Inflammatory macrophage treated with lipopolysaccharide for 1 hour (primary cell): ENCODE data around the gene LIF.
"Not testable (repeated sequence)": the region's sequence is repeated elsewhere in the genome, so short reads cannot be mapped to it uniquely, and the experiment has no call there.

Experiments
- DNase-seq, 2 donors: peaks; one replicate each; pipeline ENCODE4 v3.0.0-alpha.2; 2020 to 2022

Gene LIF

DNA sequence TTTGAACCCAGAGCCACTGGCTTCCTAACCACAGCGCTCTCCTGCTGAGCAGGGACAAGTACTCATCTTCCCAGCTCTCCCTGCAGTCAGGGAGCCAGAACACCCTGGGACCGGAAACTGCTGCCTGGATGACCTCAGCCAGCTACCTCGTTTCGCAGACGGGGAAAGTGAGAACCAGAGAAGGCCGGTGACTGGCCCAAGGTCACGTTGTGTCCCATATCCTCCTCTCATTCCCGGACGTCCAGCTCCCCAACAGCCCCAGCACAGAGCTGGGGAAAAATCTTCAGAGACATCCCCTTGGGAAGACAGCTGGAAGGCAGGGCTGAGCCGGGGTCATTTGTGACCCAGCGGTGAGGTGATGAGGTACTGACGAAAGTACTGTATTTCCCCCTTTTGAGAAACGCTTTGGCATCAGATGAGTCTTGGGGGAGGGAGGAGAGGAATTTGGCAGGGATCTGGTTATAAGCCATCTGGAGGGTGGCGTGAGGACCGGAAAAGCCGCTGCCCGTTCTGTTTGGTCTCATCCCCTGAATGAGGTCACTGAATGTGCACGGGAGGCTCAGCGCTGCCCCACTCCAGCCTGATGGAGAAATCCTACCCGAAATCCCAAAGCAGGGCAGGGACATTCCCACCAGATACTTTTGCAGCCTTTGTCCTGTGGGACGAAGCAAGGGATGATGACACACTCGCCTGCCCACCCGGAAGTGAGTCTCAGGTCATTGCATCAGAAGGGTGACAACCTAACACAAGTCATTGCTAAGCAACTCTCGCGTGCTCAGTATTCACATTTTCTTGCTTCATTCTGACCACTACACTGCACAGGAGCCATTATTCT lies 41.1 kb downstream of the LIF start:
- DNase-seq, result peak; percentile 86 to 97

- no peak for DNase-seq
These were observed 41.8 kb downstream of the LIF start for GRCh38 chr22:30204742-30205111.

DNA sequence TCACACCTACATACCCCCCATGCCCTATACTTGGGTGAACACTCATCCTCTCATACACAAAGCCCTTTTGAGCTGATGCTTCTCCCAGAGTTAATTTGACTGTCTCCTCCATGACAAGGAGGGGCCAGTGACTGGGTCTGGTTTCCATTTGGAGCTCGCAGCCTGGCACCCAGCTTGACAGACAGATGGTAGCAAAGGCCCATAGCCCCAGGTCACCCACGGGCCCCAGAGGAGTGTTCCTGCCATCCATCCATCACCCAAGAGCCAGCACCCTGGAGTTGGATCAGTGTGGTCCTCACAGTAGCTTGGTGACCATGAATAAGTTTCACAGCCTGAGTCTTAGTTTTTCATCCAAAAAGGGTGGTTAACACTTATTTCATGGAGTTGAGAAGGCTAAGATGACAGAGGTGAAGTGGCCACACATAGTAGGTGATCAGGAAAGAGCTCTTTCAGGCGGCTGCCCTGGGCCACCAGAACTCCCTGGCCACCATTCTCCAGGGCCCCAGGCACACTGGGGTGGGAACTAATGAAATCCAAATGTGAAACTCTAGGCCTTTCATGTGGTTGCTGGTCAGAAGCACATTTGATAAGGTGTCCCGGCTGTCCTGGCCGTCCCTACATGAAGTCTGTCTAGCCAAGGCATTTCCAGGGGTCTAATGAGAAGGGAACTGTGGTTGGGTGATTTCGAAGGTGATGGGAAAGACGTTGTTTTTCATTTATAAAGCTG lies 42.4 kb downstream of the LIF start:
- DNase-seq, result no peak

GRCh38 chr22:30202531-30203006 lies 44.0 kb downstream of the LIF start:
- DNase-seq, result no peak

GRCh38 chr22:30201945-30202344 lies 44.6 kb downstream of the LIF start:
- no peak for DNase-seq

DNA sequence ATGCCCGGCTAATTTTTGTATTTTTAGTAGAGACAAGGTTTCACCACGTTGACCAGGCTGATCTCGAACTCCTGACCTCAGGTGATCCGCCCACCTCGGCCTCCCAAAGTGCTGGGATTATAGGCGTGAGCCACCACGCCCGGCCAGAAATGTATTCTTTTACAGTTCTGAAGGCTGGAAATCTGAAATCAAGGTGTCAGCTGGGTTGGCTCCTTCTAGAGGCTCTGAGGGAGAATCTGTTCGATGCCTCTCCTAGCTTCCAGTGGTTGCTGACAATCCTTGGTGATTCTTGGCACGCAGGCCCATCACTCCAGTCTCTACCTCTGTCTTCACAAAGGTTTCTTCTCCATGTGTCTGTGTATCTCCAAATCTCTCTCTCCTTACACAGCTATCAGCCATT lies 45.7 kb downstream of the LIF start:
- not testable (repeated sequence) for DNase-seq

DNA sequence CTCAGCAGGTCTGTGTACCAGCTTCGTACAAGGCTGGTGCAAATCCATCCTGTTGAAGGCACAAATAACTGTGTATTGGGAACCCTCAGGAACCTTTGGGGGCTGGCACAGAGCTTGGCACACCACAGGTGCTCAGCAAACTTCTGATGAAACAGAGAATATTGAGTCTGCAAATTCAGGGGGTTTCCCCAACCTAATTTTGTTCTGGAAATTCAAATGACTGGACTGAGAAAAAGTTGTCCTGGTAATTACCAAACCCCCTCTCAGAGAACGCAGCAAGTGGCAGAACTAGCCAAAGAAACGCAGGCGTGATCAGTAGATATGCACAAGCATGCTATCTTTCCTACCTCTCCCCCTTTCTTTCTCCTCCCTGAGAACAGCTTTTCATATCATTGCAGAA lies 47.6 kb downstream of the LIF start:
- DNase-seq, result no peak

DNA sequence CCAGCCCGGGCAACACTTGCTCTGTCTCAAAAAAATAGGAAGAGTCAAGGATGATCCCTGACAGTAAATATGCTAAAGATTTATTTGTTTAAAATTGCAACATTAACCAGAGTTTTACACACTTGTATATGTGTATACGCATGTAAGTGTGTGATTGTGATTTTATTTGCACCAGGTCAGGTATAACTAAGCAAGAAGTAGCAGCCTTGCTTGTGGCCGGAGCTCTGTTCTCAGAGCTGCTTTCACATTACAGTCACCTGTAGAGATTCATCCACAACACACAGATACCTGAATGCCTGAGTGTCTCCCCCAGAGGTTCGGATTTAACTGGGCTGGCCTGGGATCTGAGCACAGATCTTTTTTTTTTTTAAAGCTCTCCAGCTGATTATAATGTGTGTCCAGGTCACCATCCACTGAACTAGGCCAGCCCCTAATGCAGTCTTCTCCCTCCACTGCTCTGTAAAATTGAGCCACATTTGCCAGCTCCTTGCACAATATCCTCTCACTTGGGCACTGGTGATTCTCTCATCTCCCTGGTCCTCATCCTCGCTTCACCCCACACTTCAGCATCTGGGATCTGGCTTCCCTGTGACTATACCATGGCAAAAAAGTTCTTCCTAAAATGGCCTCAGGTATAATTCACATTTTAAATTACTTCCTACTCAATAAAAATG lies 48.3 kb downstream of the LIF start:
- no peak for DNase-seq

DNA sequence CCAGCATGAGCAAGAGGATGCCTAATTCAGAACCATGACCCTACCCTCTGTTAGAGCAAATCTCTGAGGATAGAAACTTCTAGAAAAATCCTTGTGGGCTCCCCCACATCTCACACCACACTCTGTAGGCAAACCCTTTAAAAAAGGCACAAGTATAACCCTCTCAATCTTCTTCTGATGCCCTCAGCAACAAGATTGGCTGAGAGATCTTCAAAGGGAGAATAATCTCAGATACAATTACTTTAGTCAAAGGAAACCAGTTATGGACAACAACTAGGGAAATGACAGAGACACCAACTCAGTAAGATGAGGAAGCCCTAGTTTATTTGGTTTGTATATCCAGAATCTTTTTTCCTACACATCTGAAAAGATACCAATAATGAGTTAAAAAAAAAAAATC lies 49.2 kb downstream of the LIF start:
- no peak for DNase-seq

- peak in 1 of 2 donors; percentile 66 for DNase-seq
These were observed 49.7 kb downstream of the LIF start for GRCh38 chr22:30196880-30197336.

- peak; percentile 96 to 99 for DNase-seq
These were observed 50.2 kb downstream of the LIF start for GRCh38 chr22:30196141-30196879.

GRCh38 chr22:30195245-30196140 lies 51.1 kb downstream of the LIF start:
- peak in 1 of 2 donors; percentile 44 for DNase-seq

DNA sequence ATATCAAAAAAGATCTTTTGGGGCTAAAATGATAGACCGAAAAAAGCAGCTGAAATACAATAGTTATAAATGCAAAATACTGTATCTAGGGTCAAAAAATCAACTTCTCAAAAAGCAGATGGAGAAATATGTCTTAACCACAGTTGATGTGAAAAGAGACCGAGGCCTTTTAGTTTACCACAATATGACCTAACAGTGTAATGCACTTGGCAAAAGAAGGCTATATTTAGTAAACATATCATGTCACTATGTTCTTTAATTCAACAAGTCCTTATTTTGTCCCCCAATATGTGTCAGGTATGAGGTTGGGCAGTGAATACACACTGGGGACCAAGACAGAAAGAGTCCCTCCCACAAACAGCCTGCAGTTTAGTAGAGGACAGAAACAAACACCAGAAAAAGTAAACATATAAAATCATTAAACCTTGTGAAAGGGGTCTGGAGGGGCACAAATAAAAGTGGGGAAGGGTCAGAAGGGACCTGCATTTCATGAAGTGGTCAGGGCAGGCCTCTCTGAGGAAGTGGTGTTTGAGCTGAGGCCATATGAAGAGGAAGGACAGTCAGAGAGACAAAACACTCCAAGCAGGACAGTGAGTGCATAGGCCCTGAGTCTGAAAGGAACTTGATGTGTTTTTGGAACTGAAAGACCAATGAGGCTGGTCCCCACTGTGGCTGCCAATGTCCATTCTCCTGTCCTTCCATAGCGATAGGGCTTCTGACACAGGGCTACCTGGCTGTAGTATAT lies 53.4 kb downstream of the LIF start:
- peak; percentile 57 to 60 for DNase-seq

- DNase-seq, result peak in 1 of 2 donors; percentile 43
These were observed 54.1 kb downstream of the LIF start for GRCh38 chr22:30192427-30192826.

- no peak for DNase-seq
These were observed 55.4 kb downstream of the LIF start for GRCh38 chr22:30191040-30191701.

- DNase-seq, result no peak
These were observed 56.0 kb downstream of the LIF start for GRCh38 chr22:30190574-30190973.
